Right renal cortex interstitium (tissue), 3 donors: ENCODE results near the gene SUV39H2. TPM values are rescaled to one million over a fixed set of nuclear protein-coding genes. Genes with fewer than 3 reads are reported as not detected.
"Not testable (repeated sequence)": the region's sequence is repeated elsewhere in the genome, so short reads cannot be mapped to it uniquely, and the experiment has no call there.

Experiments used
- DNase-seq, 3 donors: peaks; one replicate each; pipeline ENCODE4 v3.0.0-alpha.2; 2013; ENCODE audit warnings: low read depth in 3 of 3, low spot score in 2 of 3
- polyA plus RNA-seq, 3 donors: library from polyadenylated mRNA; unstranded; fragments of 120-200 nt; gene quantifications; one replicate each; pipeline ENCODE4 v1.2.1, GENCODE V29; 2013; ENCODE audit not compliant: insufficient read length in 3 of 3

SUV39H2 gene
- polyA plus RNA-seq, 3 donors = 21.0 to 23.1 (median 22.9) TPM

DNA sequence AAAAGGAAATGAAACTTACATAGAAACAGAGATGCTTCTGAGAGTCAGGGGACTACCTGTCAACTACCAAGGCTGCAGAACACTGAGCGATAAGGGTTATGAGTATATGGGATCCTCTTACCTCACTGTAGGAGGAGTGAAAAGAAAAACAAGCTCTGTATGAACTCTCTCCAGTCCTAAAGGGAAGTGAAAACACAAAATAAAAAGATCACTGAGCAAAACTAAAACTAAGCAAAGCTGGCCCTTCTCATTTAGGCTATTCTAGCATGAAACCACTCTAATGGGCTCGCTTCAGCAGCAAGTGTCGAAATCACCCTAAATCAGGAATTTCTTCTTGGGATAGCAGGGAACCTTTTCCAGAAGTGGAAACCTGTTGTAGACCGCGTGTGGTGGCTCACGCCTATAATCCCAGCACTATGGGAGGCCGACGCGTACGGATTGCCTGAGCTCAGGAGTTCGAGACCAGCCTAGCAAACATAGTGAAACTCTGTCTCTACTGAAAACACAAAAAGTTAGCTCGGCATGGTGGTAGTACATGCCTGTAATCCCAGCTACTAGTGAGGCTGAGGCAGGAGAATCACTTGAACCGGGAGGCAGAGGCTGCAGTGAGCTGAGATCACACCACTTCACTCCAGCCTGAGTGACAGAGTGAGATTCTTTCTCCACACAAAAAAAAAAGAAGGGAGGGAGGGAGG is 48.2 kb downstream of the SUV39H2 start:
- DNase-seq = no peak

GRCh38 chr10:14930610-14931009 is 51.9 kb downstream of the SUV39H2 start:
- no peak for DNase-seq

GRCh38 chr10:14936584-14936983 is 57.9 kb downstream of the SUV39H2 start:
- DNase-seq = no peak

GRCh38 chr10:14938971-14939370 is 60.3 kb downstream of the SUV39H2 start:
- not testable (repeated sequence) for DNase-seq

- DNase-seq = not testable (repeated sequence)
Measured at GRCh38 chr10:14942147-14942949, 63.7 kb downstream of the SUV39H2 start.

DNA sequence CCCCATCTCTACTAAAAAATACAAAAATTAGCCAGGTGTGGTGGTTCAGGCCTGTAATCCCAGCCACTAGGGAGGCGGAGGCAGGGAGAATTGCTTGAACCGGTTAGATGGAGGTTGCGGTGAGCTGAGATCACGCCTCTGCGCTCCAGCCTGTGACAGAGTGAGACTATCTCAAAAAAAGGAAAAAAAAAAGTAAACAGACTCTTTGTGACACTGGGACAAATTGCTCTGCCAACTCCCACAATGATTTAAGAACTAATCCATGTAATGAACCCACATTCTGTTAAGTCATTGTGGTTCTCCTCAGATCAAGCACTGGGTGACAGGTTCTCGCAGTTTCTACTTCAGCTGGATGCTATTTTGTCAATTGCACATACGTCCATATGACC is 64.3 kb downstream of the SUV39H2 start:
- not testable (repeated sequence) for DNase-seq

GRCh38 chr10:14945108-14945507 is 66.4 kb downstream of the SUV39H2 start:
- DNase-seq = no peak

- no peak for DNase-seq
Measured at GRCh38 chr10:14947268-14947667, 68.6 kb downstream of the SUV39H2 start.

DNA sequence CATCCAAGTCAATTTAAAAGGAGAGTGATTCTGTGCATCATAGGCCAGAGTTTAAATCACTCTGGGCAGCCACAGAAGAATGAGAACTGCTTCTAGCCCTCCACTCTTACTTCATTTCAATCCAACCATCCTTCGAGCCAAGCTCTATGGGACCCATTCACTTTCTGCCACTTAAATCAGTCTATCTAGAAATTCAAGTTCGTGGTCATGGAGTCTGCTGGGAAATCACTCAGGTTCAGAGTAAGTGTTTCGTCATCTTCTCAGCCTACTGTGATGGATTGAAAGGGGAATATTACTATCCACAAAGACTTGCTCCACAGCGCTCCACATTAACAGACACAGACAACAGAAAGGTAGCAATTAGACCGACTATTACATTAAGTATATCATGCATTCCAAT is 70.6 kb downstream of the SUV39H2 start:
- no peak for DNase-seq

- peak in 2 of 3 donors; percentile 0 to 8 for DNase-seq
Measured at GRCh38 chr10:14952851-14953423, 74.3 kb downstream of the SUV39H2 start.

- DNase-seq = peak; percentile 7 to 33 (median 19)
Measured at GRCh38 chr10:14953424-14954000, 74.8 kb downstream of the SUV39H2 start.

Other genes with a start within 250 kb of the SUV39H2 start
- gene FAM107B, start 104.0 kb upstream of the SUV39H2 start, polyA plus RNA-seq = 100 to 1,000 TPM; 108 to 120 (median 112) TPM
- 1 to 10 TPM; 2.6 to 2.8 (median 2.7) TPM for gene CDNF, start 40.8 kb upstream of the SUV39H2 start, polyA plus RNA-seq
- gene HSPA14, start 40.6 kb upstream of the SUV39H2 start, polyA plus RNA-seq = 10 to 100 TPM; 19.4 to 22.2 (median 20.2) TPM
- 10 to 100 TPM; 16.0 to 16.9 (median 16.2) TPM for gene MSANTD7, start 40.6 kb upstream of the SUV39H2 start, polyA plus RNA-seq
- gene DCLRE1C, start 75.2 kb downstream of the SUV39H2 start, polyA plus RNA-seq = 10 to 100 TPM; 13.5 to 14.6 (median 14.3) TPM
- 1 to 10 TPM; 1.1 to 1.4 (median 1.3) TPM for gene MEIG1, start 80.5 kb downstream of the SUV39H2 start, polyA plus RNA-seq
- under 1 TPM; 0.50 to 0.83 (median 0.80) TPM for gene OLAH, start 165.1 kb downstream of the SUV39H2 start, polyA plus RNA-seq
- 1 to 10 TPM; 5.8 to 7.4 (median 7.1) TPM for gene ACBD7, start 209.9 kb downstream of the SUV39H2 start, polyA plus RNA-seq
- 10 to 100 TPM; 28.8 to 30.3 (median 30.1) TPM for gene RPP38, start 218.5 kb downstream of the SUV39H2 start, polyA plus RNA-seq